Spleen (tissue), 7 donors: ENCODE measurements around the gene ZNF254.

Experiments
- POLR2A ChIP-seq, 3 donors: fragments of 450-650 bp; IDR thresholded peaks; one replicate each; pipeline ENCODE4 v1.5.1; 2017; ENCODE audit warnings: antibody characterized with exemption in 3 of 3, mild to moderate bottlenecking in 1 of 3
- TF ChIP-seq, protein P1 (sequence below), 11 experiments: fragments of 200-600 bp in 7 of 11; fragments of 450-650 bp in 4 of 11; sonication (generic) in 4 of 11; IDR thresholded peaks in 8 of 11; conservative IDR thresholded peaks in 3 of 11; 1 replicate in 7 of 11; 2 replicates in 4 of 11; pipeline versions ENCODE4 v1.4.0 to v1.8.0; 2016 to 2021; ENCODE audit warnings: antibody characterized with exemption in 11 of 11, inconsistent platforms in 4 of 11, mild to moderate bottlenecking in 1 of 11
- donor health status: DM: no; HTN: no; CAD: no; lungs with moderate emphysema.
- donor health status: DM: no; HTN: no; CAD: no.
- donor health status: DM: no; HTN: no; CAD: no.

DNA sequence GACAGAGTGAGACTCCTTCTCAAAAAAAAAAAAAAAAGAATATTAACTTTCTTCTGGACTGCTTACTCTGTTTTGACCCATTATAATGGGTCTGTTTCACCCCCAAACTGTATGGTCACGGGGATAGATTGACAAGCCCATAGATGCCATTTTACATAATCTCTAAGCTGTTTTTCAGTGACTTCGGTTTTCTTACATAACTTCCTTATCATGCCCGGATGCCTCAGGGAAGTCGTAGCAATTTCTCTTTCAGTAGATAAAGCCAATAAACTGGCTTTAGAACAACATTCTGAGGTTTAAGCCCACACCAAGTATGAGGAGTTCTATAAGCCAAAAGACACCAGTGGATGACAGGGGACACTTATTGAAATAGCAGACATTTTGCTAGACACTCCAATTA lies 5.9 kb upstream of the ZNF254 start:
- TF ChIP-seq POLR2A (IDR thresholded peaks at IDR 0.05) = no peak
- TF ChIP-seq, protein P1, sequence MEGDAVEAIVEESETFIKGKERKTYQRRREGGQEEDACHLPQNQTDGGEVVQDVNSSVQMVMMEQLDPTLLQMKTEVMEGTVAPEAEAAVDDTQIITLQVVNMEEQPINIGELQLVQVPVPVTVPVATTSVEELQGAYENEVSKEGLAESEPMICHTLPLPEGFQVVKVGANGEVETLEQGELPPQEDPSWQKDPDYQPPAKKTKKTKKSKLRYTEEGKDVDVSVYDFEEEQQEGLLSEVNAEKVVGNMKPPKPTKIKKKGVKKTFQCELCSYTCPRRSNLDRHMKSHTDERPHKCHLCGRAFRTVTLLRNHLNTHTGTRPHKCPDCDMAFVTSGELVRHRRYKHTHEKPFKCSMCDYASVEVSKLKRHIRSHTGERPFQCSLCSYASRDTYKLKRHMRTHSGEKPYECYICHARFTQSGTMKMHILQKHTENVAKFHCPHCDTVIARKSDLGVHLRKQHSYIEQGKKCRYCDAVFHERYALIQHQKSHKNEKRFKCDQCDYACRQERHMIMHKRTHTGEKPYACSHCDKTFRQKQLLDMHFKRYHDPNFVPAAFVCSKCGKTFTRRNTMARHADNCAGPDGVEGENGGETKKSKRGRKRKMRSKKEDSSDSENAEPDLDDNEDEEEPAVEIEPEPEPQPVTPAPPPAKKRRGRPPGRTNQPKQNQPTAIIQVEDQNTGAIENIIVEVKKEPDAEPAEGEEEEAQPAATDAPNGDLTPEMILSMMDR (IDR thresholded peaks at IDR 0.05 in 8 of 11, conservative IDR thresholded peaks at IDR 0.05 in 3 of 11) = no peak
